Measurements from ENCODE around the gene TRIM44.

The TRIM44 gene

DNA sequence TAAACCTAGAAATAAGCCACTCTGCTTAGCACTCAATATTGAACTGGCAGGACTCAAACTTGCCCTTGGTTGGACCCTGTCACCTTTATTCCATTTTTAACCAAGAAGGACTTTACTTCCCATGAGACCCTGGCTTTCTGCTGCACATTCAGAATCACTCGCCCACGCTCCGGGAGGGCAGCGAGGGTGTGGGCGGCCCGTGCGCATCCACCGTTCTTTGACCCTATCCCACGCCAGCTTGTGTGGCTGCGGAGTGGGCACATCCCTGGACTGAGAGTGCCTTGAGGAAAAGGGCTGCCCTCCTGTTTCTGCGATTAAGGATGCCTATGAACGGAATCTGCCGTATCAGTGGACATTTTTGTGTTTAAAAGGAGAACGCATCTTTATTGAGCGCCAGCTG lies 39.6 kb downstream of the TRIM44 start:
- no peaks in the 10 kb centered on the region for H3K9me2 ChIP-seq (replicated peaks; ENCODE audit: control insufficient read depth, low read length)
- TF ChIP-seq, protein P1, sequence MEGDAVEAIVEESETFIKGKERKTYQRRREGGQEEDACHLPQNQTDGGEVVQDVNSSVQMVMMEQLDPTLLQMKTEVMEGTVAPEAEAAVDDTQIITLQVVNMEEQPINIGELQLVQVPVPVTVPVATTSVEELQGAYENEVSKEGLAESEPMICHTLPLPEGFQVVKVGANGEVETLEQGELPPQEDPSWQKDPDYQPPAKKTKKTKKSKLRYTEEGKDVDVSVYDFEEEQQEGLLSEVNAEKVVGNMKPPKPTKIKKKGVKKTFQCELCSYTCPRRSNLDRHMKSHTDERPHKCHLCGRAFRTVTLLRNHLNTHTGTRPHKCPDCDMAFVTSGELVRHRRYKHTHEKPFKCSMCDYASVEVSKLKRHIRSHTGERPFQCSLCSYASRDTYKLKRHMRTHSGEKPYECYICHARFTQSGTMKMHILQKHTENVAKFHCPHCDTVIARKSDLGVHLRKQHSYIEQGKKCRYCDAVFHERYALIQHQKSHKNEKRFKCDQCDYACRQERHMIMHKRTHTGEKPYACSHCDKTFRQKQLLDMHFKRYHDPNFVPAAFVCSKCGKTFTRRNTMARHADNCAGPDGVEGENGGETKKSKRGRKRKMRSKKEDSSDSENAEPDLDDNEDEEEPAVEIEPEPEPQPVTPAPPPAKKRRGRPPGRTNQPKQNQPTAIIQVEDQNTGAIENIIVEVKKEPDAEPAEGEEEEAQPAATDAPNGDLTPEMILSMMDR (IDR thresholded peaks at IDR 0.05; ENCODE audit: low read depth, low read length, poor library complexity, severe bottlenecking): no peak
- no peak for TF ChIP-seq EZH2phosphoT487 (IDR thresholded peaks at IDR 0.05; ENCODE audit: borderline replicate concordance, low read length)
- no peak overlapping the region for H3K27ac ChIP-seq (ENCODE audit: low read depth, low read length)
- no peaks in the 10 kb centered on the region for H3K4me1 ChIP-seq (ENCODE audit: control insufficient read depth, low read length)
- no peaks in the 10 kb centered on the region for H4K20me1 ChIP-seq (ENCODE audit: control insufficient read depth, insufficient read depth, low read depth, low read length)
- no peaks in the 10 kb centered on the region for H3K27me3 ChIP-seq (ENCODE audit: control insufficient read depth, low read length)
- H3K4me3 ChIP-seq (ENCODE audit: low read length): no peak overlapping the region
- H3K36me3 ChIP-seq (ENCODE audit: control insufficient read depth, low read length): no peaks in the 10 kb centered on the region
- H3K79me2 ChIP-seq (ENCODE audit: control insufficient read depth, low read length): no peaks in the 10 kb centered on the region
- no peak overlapping the region for H3K4me2 ChIP-seq (ENCODE audit: low read length)
- H3F3A ChIP-seq (ENCODE audit: control insufficient read depth, insufficient read depth): no peaks in the 10 kb centered on the region
- no peaks in the 10 kb centered on the region for H3K9me3 ChIP-seq (ENCODE audit: control insufficient read depth, insufficient read depth, low read length)

DNA sequence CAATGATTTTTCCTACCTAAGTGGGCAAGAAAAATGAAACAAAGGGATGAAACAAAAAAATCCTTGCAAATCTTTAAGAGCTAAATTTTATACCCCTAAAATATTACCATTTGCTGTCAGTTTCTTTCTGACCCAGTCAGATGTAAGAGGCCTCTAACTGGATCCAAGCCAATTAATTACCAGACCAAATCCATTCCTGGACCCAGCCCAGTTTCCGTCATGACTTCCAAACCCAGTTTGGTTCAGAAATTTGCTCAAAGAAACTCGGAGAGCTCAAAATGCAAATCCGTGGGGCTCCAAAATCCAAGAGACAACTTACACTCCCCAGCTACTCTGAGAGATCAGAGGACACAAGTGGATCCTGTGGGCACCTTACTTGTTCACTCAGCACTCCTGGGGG lies 46.8 kb downstream of the TRIM44 start:
- H3K4me3 ChIP-seq (ENCODE audit: low read length): no peak overlapping the region
- H3K27me3 ChIP-seq (ENCODE audit: control insufficient read depth, low read length): no peaks in the 10 kb centered on the region
- no peaks in the 10 kb centered on the region for H4K20me1 ChIP-seq (ENCODE audit: control insufficient read depth, insufficient read depth, low read depth, low read length)
- TF ChIP-seq, protein P1 (IDR thresholded peaks at IDR 0.05; ENCODE audit: low read depth, low read length, poor library complexity, severe bottlenecking): no peak
- no peak for TF ChIP-seq EZH2phosphoT487 (IDR thresholded peaks at IDR 0.05; ENCODE audit: borderline replicate concordance, low read length)
- no peaks in the 10 kb centered on the region for H3K9me2 ChIP-seq (replicated peaks; ENCODE audit: control insufficient read depth, low read length)
- H3K36me3 ChIP-seq (ENCODE audit: control insufficient read depth, low read length): no peaks in the 10 kb centered on the region
- no peaks in the 10 kb centered on the region for H3K4me1 ChIP-seq (ENCODE audit: control insufficient read depth, low read length)
- H3K79me2 ChIP-seq (ENCODE audit: control insufficient read depth, low read length): no peaks in the 10 kb centered on the region
- H3F3A ChIP-seq (ENCODE audit: control insufficient read depth, insufficient read depth): no peaks in the 10 kb centered on the region
- H3K9me3 ChIP-seq (ENCODE audit: control insufficient read depth, insufficient read depth, low read length): no peaks in the 10 kb centered on the region
- no peak overlapping the region for H3K27ac ChIP-seq (ENCODE audit: low read depth, low read length)
- no peak overlapping the region for H3K4me2 ChIP-seq (ENCODE audit: low read length)

- no peaks in the 10 kb centered on the region for H3K27me3 ChIP-seq (ENCODE audit: control insufficient read depth, low read length)
- H3K9me2 ChIP-seq (replicated peaks; ENCODE audit: control insufficient read depth, low read length): no peaks in the 10 kb centered on the region
- no peaks in the 10 kb centered on the region for H4K20me1 ChIP-seq (ENCODE audit: control insufficient read depth, insufficient read depth, low read depth, low read length)
- H3K36me3 ChIP-seq (ENCODE audit: control insufficient read depth, low read length): no peaks in the 10 kb centered on the region
- H3K4me2 ChIP-seq (ENCODE audit: low read length): no peak overlapping the region
- peaks cover 8% of the 10 kb centered on the region for H3K9me3 ChIP-seq (ENCODE audit: control insufficient read depth, insufficient read depth, low read length)
- H3K4me3 ChIP-seq (ENCODE audit: low read length): no peak overlapping the region
- no peak overlapping the region for H3K27ac ChIP-seq (ENCODE audit: low read depth, low read length)
- no peaks in the 10 kb centered on the region for H3F3A ChIP-seq (ENCODE audit: control insufficient read depth, insufficient read depth)
- H3K79me2 ChIP-seq (ENCODE audit: control insufficient read depth, low read length): no peaks in the 10 kb centered on the region
- H3K4me1 ChIP-seq (ENCODE audit: control insufficient read depth, low read length): peaks cover 8% of the 10 kb centered on the region
- TF ChIP-seq EZH2phosphoT487 (IDR thresholded peaks at IDR 0.05; ENCODE audit: borderline replicate concordance, low read length): no peak
- TF ChIP-seq, protein P1 (IDR thresholded peaks at IDR 0.05; ENCODE audit: low read depth, low read length, poor library complexity, severe bottlenecking): no peak
Measured at GRCh38 chr11:35711173-35711910, 48.8 kb downstream of the TRIM44 start.
